ENCODE data around the gene SEC16B. TPM values are rescaled to one million over a fixed set of nuclear protein-coding genes. Genes with fewer than 3 reads are reported as not detected.

Gene SEC16B
- total RNA-seq, 1 donor = 3.3 TPM

- no peaks in the 10 kb centered on the region for H4K20me1 ChIP-seq (ENCODE audit: insufficient read depth, low read length)
- no peak overlapping the region for H3K4me3 ChIP-seq (ENCODE audit: insufficient read depth, low read length)
- H2AFZ ChIP-seq (ENCODE audit: low read length) = no peak overlapping the region
- H3K4me1 ChIP-seq (ENCODE audit: insufficient read depth, low read length) = no peaks in the 10 kb centered on the region
- DNase-seq (ENCODE audit: insufficient read length, low spot score, missing footprints) = no peak
- no peaks in the 10 kb centered on the region for H3K79me2 ChIP-seq (ENCODE audit: insufficient read depth, low read length)
- H3K4me2 ChIP-seq (ENCODE audit: insufficient read depth, low read length) = no peak overlapping the region
- H3K27me3 ChIP-seq (ENCODE audit: insufficient read depth, low read length) = no peaks in the 10 kb centered on the region
- H3K36me3 ChIP-seq (ENCODE audit: insufficient read depth, low read length) = peaks cover 13% of the 10 kb centered on the region
- TF ChIP-seq, protein P1, sequence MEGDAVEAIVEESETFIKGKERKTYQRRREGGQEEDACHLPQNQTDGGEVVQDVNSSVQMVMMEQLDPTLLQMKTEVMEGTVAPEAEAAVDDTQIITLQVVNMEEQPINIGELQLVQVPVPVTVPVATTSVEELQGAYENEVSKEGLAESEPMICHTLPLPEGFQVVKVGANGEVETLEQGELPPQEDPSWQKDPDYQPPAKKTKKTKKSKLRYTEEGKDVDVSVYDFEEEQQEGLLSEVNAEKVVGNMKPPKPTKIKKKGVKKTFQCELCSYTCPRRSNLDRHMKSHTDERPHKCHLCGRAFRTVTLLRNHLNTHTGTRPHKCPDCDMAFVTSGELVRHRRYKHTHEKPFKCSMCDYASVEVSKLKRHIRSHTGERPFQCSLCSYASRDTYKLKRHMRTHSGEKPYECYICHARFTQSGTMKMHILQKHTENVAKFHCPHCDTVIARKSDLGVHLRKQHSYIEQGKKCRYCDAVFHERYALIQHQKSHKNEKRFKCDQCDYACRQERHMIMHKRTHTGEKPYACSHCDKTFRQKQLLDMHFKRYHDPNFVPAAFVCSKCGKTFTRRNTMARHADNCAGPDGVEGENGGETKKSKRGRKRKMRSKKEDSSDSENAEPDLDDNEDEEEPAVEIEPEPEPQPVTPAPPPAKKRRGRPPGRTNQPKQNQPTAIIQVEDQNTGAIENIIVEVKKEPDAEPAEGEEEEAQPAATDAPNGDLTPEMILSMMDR (IDR thresholded peaks at IDR 0.05; ENCODE audit: extremely low read depth, low read depth, low read length) = no peak
- no peak overlapping the region for H3K27ac ChIP-seq (ENCODE audit: low read depth, low read length)
- H3K9me3 ChIP-seq (ENCODE audit: low read depth, low read length) = no peaks in the 10 kb centered on the region
Observed at GRCh38 chr1:177965293-177965692, 4.6 kb downstream of the SEC16B start.

DNA sequence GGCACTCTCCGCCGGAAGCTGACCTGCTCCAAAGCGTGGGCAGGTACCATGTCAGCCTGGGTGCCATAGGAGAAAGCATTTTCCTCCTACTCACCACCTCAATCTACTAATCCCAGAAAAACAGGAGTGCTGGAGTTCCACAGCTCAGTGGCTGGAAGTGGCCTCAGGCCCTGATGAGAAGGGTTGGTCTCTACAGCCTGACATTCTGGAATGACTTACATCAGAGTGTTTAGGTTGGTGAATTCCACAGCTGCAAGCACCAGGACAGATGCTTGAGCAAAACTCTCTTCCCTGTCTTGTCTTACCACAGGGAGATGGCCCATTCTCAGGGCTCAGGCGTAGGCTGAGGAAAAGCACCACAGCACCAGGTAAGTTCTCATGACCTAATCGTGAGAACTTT lies 5.5 kb downstream of the SEC16B start:
- H3K36me3 ChIP-seq (ENCODE audit: insufficient read depth, low read length) = peaks cover 13% of the 10 kb centered on the region
- no peak overlapping the region for H2AFZ ChIP-seq (ENCODE audit: low read length)
- no peak overlapping the region for H3K27ac ChIP-seq (ENCODE audit: low read depth, low read length)
- no peaks in the 10 kb centered on the region for H3K4me1 ChIP-seq (ENCODE audit: insufficient read depth, low read length)
- no peaks in the 10 kb centered on the region for H3K27me3 ChIP-seq (ENCODE audit: insufficient read depth, low read length)
- no peaks in the 10 kb centered on the region for H3K79me2 ChIP-seq (ENCODE audit: insufficient read depth, low read length)
- no peaks in the 10 kb centered on the region for H3K9me3 ChIP-seq (ENCODE audit: low read depth, low read length)
- no peaks in the 10 kb centered on the region for H4K20me1 ChIP-seq (ENCODE audit: insufficient read depth, low read length)
- DNase-seq (ENCODE audit: insufficient read length, low spot score, missing footprints) = no peak
- H3K4me3 ChIP-seq (ENCODE audit: insufficient read depth, low read length) = no peak overlapping the region
- H3K4me2 ChIP-seq (ENCODE audit: insufficient read depth, low read length) = no peak overlapping the region
- TF ChIP-seq, protein P1 (IDR thresholded peaks at IDR 0.05; ENCODE audit: extremely low read depth, low read depth, low read length) = no peak

DNA sequence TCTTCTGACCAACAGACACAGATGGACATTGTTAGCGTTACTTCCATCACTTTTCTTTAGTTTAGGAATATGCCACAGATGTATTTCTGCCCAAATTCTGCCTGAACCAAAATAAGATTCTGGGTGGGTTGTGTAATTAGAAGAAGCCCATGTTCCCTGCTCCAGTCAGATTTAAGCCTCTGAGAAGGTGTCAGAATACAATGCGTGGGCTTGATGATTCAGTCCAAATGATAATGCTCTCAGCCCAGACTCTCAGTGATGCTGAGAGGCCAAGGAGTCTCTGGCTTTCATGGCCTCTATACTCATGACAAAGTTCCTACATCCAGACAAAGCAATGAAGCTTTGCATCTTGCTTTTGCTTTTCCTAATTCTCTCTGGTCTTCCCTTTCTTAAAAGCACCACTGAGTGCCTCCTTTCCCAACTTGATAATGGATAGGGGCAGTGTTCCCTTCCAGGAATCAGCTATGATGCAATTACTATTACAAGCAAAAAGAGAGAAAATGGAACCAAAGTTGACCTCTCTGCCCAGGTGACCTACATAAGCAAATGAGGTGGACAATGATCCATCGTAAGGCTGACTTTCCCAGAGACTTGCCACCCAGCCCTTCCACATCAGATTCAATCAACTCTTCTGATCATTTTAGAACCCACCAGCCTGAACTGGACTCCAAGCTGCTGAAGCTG lies 8.8 kb downstream of the SEC16B start:
- no peak overlapping the region for H3K4me2 ChIP-seq (ENCODE audit: insufficient read depth, low read length)
- no peaks in the 10 kb centered on the region for H3K27me3 ChIP-seq (ENCODE audit: insufficient read depth, low read length)
- no peak overlapping the region for H3K27ac ChIP-seq (ENCODE audit: low read depth, low read length)
- DNase-seq (ENCODE audit: insufficient read length, low spot score, missing footprints) = no peak
- no peak overlapping the region for H3K4me3 ChIP-seq (ENCODE audit: insufficient read depth, low read length)
- H3K79me2 ChIP-seq (ENCODE audit: insufficient read depth, low read length) = no peaks in the 10 kb centered on the region
- H2AFZ ChIP-seq (ENCODE audit: low read length) = no peak overlapping the region
- H3K36me3 ChIP-seq (ENCODE audit: insufficient read depth, low read length) = peaks cover 10% of the 10 kb centered on the region
- no peaks in the 10 kb centered on the region for H4K20me1 ChIP-seq (ENCODE audit: insufficient read depth, low read length)
- no peaks in the 10 kb centered on the region for H3K9me3 ChIP-seq (ENCODE audit: low read depth, low read length)
- no peaks in the 10 kb centered on the region for H3K4me1 ChIP-seq (ENCODE audit: insufficient read depth, low read length)
- TF ChIP-seq, protein P1 (IDR thresholded peaks at IDR 0.05; ENCODE audit: extremely low read depth, low read depth, low read length) = no peak

- H2AFZ ChIP-seq (ENCODE audit: low read length) = no peak overlapping the region
- no peak overlapping the region for H3K4me2 ChIP-seq (ENCODE audit: insufficient read depth, low read length)
- H3K4me1 ChIP-seq (ENCODE audit: insufficient read depth, low read length) = no peaks in the 10 kb centered on the region
- H3K36me3 ChIP-seq (ENCODE audit: insufficient read depth, low read length) = peaks cover 9% of the 10 kb centered on the region
- H3K79me2 ChIP-seq (ENCODE audit: insufficient read depth, low read length) = no peaks in the 10 kb centered on the region
- peak; percentile 78 for DNase-seq (ENCODE audit: insufficient read length, low spot score, missing footprints)
- no peak overlapping the region for H3K27ac ChIP-seq (ENCODE audit: low read depth, low read length)
- no peaks in the 10 kb centered on the region for H3K27me3 ChIP-seq (ENCODE audit: insufficient read depth, low read length)
- H3K4me3 ChIP-seq (ENCODE audit: insufficient read depth, low read length) = no peak overlapping the region
- no peaks in the 10 kb centered on the region for H4K20me1 ChIP-seq (ENCODE audit: insufficient read depth, low read length)
- no peaks in the 10 kb centered on the region for H3K9me3 ChIP-seq (ENCODE audit: low read depth, low read length)
- TF ChIP-seq, protein P1 (IDR thresholded peaks at IDR 0.05; ENCODE audit: extremely low read depth, low read depth, low read length) = peak; percentile 53
Observed at GRCh38 chr1:177959811-177960515, 9.9 kb downstream of the SEC16B start.

All from osteoblast (primary cell).